HCEC 1CT (cell line): Measurements from ENCODE around the gene TMEM233.

ENCODE experiments used
- DNase-seq: peaks from one replicate; pipeline ENCODE4 v3.0.0-alpha.2; 2017

Gene TMEM233

GRCh38 chr12:119683413-119683812 is 89.8 kb downstream of the TMEM233 start:
- peak; percentile 48 for DNase-seq

- DNase-seq = no peak
These were observed 90.2 kb downstream of the TMEM233 start for GRCh38 chr12:119683816-119684215.

DNA sequence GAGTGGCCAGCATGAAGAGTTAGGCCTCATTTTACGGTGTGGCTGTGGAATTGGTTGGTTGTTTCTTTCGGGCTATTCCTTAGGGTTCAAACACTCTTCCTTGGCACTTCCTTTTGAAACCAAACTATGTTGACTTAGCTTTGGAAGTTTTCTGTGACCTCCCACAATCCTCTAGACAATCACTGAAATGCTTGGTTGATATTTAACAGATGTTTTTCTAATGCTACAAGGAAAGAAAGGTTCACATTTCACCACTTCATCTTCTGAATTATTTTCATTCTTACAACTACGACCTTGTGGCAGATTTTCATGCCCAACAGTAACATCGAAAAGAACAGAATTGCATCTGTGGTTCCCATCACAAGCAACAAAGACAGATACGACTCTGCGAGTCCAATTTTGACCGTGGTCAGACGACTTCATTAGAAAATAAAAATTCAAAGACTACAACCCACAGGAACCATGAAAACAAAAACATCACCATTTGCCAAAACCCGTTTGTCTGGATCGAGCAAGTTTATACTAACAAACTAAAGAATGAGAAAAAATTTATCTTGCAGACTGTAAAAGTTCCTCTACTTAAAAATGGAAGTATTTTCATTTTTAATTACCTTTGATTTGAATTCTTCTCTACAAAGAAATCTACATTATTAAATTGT is 91.3 kb downstream of the TMEM233 start:
- no peak for DNase-seq

DNA sequence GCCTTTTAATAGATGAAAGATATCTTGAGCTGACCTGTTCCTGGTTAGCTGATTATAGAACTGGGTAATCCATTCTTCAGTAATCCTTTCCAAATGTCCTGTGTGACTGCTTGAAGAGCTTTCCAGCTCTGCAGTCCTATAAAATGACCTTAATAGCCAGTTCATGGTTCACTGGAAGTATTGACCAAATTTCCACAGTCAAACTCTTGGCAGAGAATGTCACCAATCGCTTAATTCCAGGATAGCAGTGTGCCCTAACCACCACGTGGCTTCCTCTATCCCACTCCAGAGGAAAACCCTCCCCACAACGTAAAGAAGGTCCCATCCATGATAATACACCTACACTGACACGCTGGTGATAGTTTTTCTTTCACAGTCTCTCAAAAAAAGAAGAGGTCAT is 91.8 kb downstream of the TMEM233 start:
- DNase-seq = no peak

DNA sequence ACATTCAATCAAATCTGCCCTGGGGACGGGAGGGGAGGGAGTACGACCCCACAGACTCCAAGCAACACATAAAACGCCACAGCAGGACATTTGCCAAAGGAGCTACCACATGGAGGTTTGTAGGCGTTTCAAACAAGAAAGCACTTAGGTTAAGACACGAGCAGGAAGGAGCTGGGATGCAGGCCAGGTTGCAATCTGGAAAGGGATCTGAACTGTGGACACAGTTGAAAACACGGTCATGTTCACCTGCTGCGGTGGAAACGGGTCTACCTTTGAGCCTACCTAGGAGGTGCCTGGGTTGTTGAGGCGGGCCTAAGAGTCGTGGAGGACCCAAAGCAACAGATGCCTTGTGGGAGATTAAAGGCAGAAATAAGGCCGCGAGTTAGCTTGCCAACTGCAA is 92.8 kb downstream of the TMEM233 start:
- no peak for DNase-seq

- no peak for DNase-seq
These were observed 93.2 kb downstream of the TMEM233 start for GRCh38 chr12:119686776-119687175.

DNA sequence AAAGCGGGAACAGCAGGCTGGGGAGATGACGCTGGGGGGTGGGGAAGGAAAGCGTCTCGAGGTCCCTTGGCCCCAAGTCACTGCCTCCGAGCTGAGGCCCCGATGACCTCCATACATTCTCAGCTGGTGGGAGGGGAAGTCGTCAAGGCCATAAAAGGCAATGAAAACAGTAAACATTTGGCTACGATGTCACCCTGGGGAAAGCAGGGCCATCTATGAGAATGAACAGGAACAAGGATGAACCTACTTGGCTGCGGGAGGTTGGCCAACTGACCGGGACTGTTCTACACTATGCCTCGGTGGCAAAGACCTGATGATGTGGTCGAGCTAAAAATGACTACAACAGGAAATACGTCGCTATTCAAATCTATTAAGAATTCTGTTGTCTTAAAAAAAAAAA is 93.8 kb downstream of the TMEM233 start:
- DNase-seq = no peak

GRCh38 chr12:119687879-119688278 is 94.3 kb downstream of the TMEM233 start:
- no peak for DNase-seq

DNA sequence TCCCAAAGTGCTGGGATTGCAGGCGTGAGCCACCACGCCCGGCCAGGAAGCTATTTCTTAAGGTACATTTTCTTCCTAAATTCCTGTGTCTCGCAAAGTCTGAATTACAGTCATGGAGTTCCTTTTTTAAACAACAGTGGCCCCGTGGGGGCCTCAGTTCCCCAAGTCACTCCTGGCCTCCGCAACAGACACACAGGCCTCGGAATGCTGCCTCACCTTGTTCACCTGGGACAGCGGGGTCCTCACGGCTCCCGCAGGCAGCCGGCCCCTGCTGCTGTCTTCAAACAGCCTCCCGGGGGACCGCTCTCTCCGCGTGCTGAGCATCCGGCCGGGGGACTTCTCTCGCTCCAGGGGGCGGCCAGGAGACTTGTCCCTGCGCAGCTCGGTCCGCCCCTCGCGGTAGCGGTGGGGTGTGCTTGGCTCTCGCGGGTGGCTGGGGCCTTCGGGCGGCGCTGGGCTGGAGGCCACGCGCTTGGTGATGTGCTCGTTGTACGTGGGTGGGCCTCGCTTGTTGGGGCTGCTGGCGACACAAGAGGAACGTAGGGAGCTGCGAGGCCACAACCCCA is 96.4 kb downstream of the TMEM233 start:
- DNase-seq = no peak

DNA sequence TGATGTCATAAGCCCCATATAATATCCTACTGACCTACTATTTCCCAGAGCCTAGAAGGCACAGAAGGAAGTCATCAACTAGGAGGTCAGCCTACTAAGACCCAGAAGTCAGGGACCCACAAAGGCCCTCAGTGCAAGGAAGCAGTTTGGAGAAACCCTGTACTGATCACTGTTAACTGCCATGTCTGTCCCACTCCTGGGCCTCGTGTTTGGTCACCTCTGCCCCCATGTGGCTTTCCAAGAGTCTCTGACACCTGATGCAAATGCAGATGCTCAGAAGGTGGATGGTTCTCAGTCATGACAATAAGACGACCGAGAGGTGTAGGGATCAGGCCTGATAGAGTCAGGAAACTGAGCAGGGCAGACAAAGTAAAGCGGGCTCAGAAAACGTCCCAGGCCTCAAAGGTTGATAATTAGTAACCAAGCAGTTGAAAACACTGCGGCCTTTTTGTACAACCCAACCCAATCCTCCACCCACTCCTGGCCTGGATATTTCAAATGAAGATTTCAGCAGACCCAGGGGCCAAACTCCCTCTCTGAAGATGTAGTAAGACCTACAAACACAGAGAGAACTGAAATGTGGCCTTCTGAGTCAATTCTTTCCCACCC is 97.7 kb downstream of the TMEM233 start:
- no peak for DNase-seq

- peak; percentile 72 for DNase-seq
These were observed 98.8 kb downstream of the TMEM233 start for GRCh38 chr12:119692410-119692809.
